ENCODE data around the gene RBMS1. TPM values are rescaled to one million over a fixed set of nuclear protein-coding genes. Genes with fewer than 3 reads are reported as not detected.

RBMS1 gene
- total RNA-seq, 1 donor, result 111 TPM

GRCh38 chr2:160353166-160353565 is 140.4 kb downstream of the RBMS1 start:
- Histone ChIP-seq H4K20me1 (ENCODE audit: insufficient read depth, low read length) (peaks cover 18% of the 10 kb centered on the region), H3K9me3 (ENCODE audit: low read depth, low read length) (no peaks in the 10 kb centered on the region), H3K4me1 (ENCODE audit: insufficient read depth, low read length) (peaks cover 28% of the 10 kb centered on the region), H3K4me3 (ENCODE audit: insufficient read depth, low read length) (no peak overlapping the region), H3K79me2 (ENCODE audit: insufficient read depth, low read length) (peaks cover 90% of the 10 kb centered on the region), H2AFZ (ENCODE audit: low read length) (no peak overlapping the region), H3K27ac (ENCODE audit: low read depth, low read length) (peak overlapping the region; percentile 51), H3K36me3 (ENCODE audit: insufficient read depth, low read length) (peaks cover 5% of the 10 kb centered on the region), H3K4me2 (ENCODE audit: insufficient read depth, low read length) (no peak overlapping the region), H3K27me3 (ENCODE audit: insufficient read depth, low read length) (no peaks in the 10 kb centered on the region)
- DNase-seq (ENCODE audit: insufficient read length, low spot score, missing footprints), result no peak
- TF ChIP-seq CTCF (IDR thresholded peaks at IDR 0.05; ENCODE audit: extremely low read depth, low read depth, low read length), result peak; percentile 12

- Histone ChIP-seq H3K27me3 (ENCODE audit: insufficient read depth, low read length) (no peaks in the 10 kb centered on the region), H3K4me1 (ENCODE audit: insufficient read depth, low read length) (peaks cover 27% of the 10 kb centered on the region), H2AFZ (ENCODE audit: low read length) (no peak overlapping the region), H3K36me3 (ENCODE audit: insufficient read depth, low read length) (peaks cover 5% of the 10 kb centered on the region), H3K4me3 (ENCODE audit: insufficient read depth, low read length) (no peak overlapping the region), H3K79me2 (ENCODE audit: insufficient read depth, low read length) (peaks cover 90% of the 10 kb centered on the region), H3K9me3 (ENCODE audit: low read depth, low read length) (no peaks in the 10 kb centered on the region), H3K4me2 (ENCODE audit: insufficient read depth, low read length) (peak overlapping the region; percentile 16), H4K20me1 (ENCODE audit: insufficient read depth, low read length) (peaks cover 21% of the 10 kb centered on the region), H3K27ac (ENCODE audit: low read depth, low read length) (peak overlapping the region; percentile 68)
- TF ChIP-seq CTCF (IDR thresholded peaks at IDR 0.05; ENCODE audit: extremely low read depth, low read depth, low read length), result no peak
- DNase-seq (ENCODE audit: insufficient read length, low spot score, missing footprints), result no peak
Observed at GRCh38 chr2:160352500-160352899, 141.1 kb downstream of the RBMS1 start.

GRCh38 chr2:160351956-160352355 is 141.7 kb downstream of the RBMS1 start:
- Histone ChIP-seq H3K36me3 (ENCODE audit: insufficient read depth, low read length) (peaks cover 5% of the 10 kb centered on the region), H3K27ac (ENCODE audit: low read depth, low read length) (peak overlapping the region; percentile 68), H3K9me3 (ENCODE audit: low read depth, low read length) (no peaks in the 10 kb centered on the region), H3K4me1 (ENCODE audit: insufficient read depth, low read length) (peaks cover 29% of the 10 kb centered on the region), H3K79me2 (ENCODE audit: insufficient read depth, low read length) (peaks cover 90% of the 10 kb centered on the region), H2AFZ (ENCODE audit: low read length) (no peak overlapping the region), H4K20me1 (ENCODE audit: insufficient read depth, low read length) (peaks cover 22% of the 10 kb centered on the region), H3K4me2 (ENCODE audit: insufficient read depth, low read length) (peak overlapping the region; percentile 16), H3K27me3 (ENCODE audit: insufficient read depth, low read length) (no peaks in the 10 kb centered on the region), H3K4me3 (ENCODE audit: insufficient read depth, low read length) (no peak overlapping the region)
- no peak for DNase-seq (ENCODE audit: insufficient read length, low spot score, missing footprints)
- TF ChIP-seq CTCF (IDR thresholded peaks at IDR 0.05; ENCODE audit: extremely low read depth, low read depth, low read length), result no peak

GRCh38 chr2:160349306-160349705 is 144.3 kb downstream of the RBMS1 start:
- no peak for TF ChIP-seq CTCF (IDR thresholded peaks at IDR 0.05; ENCODE audit: extremely low read depth, low read depth, low read length)
- peaks cover 29% of the 10 kb centered on the region for H3K4me1 ChIP-seq (ENCODE audit: insufficient read depth, low read length)
- no peak overlapping the region for H3K4me3 ChIP-seq (ENCODE audit: insufficient read depth, low read length)
- peaks cover 90% of the 10 kb centered on the region for H3K79me2 ChIP-seq (ENCODE audit: insufficient read depth, low read length)
- H3K36me3 ChIP-seq (ENCODE audit: insufficient read depth, low read length), result peaks cover 5% of the 10 kb centered on the region
- peak overlapping the region; percentile 3 for H3K27ac ChIP-seq (ENCODE audit: low read depth, low read length)
- no peak overlapping the region for H3K4me2 ChIP-seq (ENCODE audit: insufficient read depth, low read length)
- H4K20me1 ChIP-seq (ENCODE audit: insufficient read depth, low read length), result peaks cover 18% of the 10 kb centered on the region
- H3K9me3 ChIP-seq (ENCODE audit: low read depth, low read length), result no peaks in the 10 kb centered on the region
- DNase-seq (ENCODE audit: insufficient read length, low spot score, missing footprints), result no peak
- no peaks in the 10 kb centered on the region for H3K27me3 ChIP-seq (ENCODE audit: insufficient read depth, low read length)
- no peak overlapping the region for H2AFZ ChIP-seq (ENCODE audit: low read length)
